ENCODE data around the gene TMEM255B.
"Not testable (repeated sequence)": the region's sequence is repeated elsewhere in the genome, so short reads cannot be mapped to it uniquely, and the experiment has no call there.

DNA sequence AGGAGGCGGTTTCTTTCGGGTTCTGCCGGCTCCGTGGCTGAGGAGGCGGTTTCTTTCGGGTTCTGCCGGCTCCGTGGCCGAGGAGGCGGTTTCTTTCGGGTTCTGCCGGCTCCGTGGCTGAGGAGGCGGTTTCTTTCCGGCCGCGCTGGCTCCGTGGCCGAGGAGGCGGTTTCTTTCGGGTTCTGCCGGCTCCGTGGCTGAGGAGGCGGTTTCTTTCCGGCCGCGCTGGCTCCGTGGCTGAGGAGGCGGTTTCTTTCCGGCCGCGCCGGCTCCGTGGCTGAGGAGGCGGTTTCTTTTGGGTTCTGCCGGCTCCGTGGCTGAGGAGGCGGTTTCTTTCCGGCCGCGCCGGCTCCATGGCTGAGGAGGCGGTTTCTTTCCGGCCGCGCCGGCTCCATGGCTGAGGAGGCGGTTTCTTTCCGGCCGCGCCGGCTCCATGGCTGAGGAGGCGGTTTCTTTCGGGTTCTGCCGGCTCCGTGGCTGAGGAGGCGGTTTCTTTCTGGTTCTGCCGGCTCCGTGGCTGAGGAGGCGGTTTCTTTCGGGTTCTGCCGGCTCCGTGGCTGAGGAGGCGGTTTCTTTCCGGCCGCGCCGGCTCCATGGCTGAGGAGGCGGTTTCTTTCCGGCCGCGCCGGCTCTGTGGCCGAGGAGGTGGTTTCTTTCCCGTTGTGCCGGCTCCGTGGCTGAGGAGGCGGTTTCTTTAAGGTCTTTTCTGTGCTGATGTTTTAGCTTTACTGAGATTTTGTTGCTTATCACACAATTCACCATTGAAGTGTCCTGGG lies 6.6 kb upstream of the TMEM255B start:
- TF ChIP-seq, protein P1, sequence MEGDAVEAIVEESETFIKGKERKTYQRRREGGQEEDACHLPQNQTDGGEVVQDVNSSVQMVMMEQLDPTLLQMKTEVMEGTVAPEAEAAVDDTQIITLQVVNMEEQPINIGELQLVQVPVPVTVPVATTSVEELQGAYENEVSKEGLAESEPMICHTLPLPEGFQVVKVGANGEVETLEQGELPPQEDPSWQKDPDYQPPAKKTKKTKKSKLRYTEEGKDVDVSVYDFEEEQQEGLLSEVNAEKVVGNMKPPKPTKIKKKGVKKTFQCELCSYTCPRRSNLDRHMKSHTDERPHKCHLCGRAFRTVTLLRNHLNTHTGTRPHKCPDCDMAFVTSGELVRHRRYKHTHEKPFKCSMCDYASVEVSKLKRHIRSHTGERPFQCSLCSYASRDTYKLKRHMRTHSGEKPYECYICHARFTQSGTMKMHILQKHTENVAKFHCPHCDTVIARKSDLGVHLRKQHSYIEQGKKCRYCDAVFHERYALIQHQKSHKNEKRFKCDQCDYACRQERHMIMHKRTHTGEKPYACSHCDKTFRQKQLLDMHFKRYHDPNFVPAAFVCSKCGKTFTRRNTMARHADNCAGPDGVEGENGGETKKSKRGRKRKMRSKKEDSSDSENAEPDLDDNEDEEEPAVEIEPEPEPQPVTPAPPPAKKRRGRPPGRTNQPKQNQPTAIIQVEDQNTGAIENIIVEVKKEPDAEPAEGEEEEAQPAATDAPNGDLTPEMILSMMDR (IDR thresholded peaks at IDR 0.05), result not testable (repeated sequence)
- not testable (repeated sequence) for TF ChIP-seq POLR2A, POLR2AphosphoS5 (IDR thresholded peaks at IDR 0.05)

Measured in prostate gland (tissue), 2 donors.